Measurements from ENCODE around the gene ANXA1.

Gene ANXA1

GRCh38 chr9:73215249-73215648 lies 63.6 kb downstream of the ANXA1 start:
- no peak for DNase-seq

GRCh38 chr9:73216100-73216499 lies 64.4 kb downstream of the ANXA1 start:
- no peak for DNase-seq

Measured in activated naive CD4-positive, alpha-beta T cell (primary cell).